ENCODE measurements around the gene WDR75. TPM values are rescaled to one million over a fixed set of nuclear protein-coding genes. Genes with fewer than 3 reads are reported as not detected.

The WDR75 gene
- total RNA-seq (41.6 TPM), polyA plus RNA-seq (40.7 TPM)
- long read RNA-seq, donor 1 = 0 reads
- long read RNA-seq, donor 2, transcript WDR75-201 (21 exons, 2,701 nt) = major isoform, 9 of 17 reads
- long read RNA-seq, donor 2, partial matches to known transcripts = 6 of 17 reads
- long read RNA-seq, donor 2, other reads (novel, unspliced or antisense) = 0 of 17 reads
- long read RNA-seq, donor 3, transcript WDR75-201 (21 exons, 2,701 nt) = major isoform, 5 of 35 reads
- long read RNA-seq, donor 3, partial matches to known transcripts = 26 of 35 reads
- long read RNA-seq, donor 3, other reads (novel, unspliced or antisense) = 0 of 35 reads
- long read RNA-seq, donor 4, partial matches to known transcripts = 0 of 5 reads
- long read RNA-seq, donor 4, other reads (novel, unspliced or antisense) = 0 of 5 reads
- long read RNA-seq, donor 5, full-length matches to known transcripts = 15 of 57 reads
- long read RNA-seq, donor 5, partial matches to known transcripts = 42 of 57 reads
- long read RNA-seq, donor 5, other reads (novel, unspliced or antisense) = 0 of 57 reads
- long read RNA-seq, donor 6, transcript WDR75-201 (21 exons, 2,701 nt) = major isoform, 11 of 11 reads
- long read RNA-seq, donor 6, partial matches to known transcripts = 0 of 11 reads
- long read RNA-seq, donor 6, other reads (novel, unspliced or antisense) = 0 of 11 reads
- long read RNA-seq, donor 7, transcript WDR75-201 (21 exons, 2,701 nt) = major isoform, 5 of 17 reads
- long read RNA-seq, donor 7, partial matches to known transcripts = 12 of 17 reads
- long read RNA-seq, donor 7, other reads (novel, unspliced or antisense) = 0 of 17 reads
- long read RNA-seq, donor 8, partial matches to known transcripts = 0 of 4 reads
- long read RNA-seq, donor 8, other reads (novel, unspliced or antisense) = 0 of 4 reads
- long read RNA-seq, donor 9, partial matches to known transcripts = 0 of 5 reads
- long read RNA-seq, donor 9, other reads (novel, unspliced or antisense) = 0 of 5 reads
- long read RNA-seq, donor 10, transcript WDR75-201 (21 exons, 2,701 nt) = major isoform, 5 of 5 reads
- long read RNA-seq, donor 10, partial matches to known transcripts = 0 of 5 reads
- long read RNA-seq, donor 10, other reads (novel, unspliced or antisense) = 0 of 5 reads

GRCh38 chr2:189440947-189441708, at the start of gene WDR75:
TSS of gene WDR75 (plus strand) at chr2:189441474. CDS start at chr2:189441493, 19 bp downstream.
- under 1% methylated on average over 48 of the region's 48 CpGs for WGBS
- H3K4me3 ChIP-seq (ENCODE audit: low read length in 2 of 2) = peak within 1 kb of the TSS; percentile 72 to 97

GRCh38 chr2:189393440-189394111, 47.7 kb upstream of the WDR75 start:
- WGBS = 99% methylated on average over 2 of the region's 2 CpGs
- H3K4me1 ChIP-seq (ENCODE audit: control insufficient read depth in 2 of 2, insufficient read depth in 2 of 2, low read length in 2 of 2) = no peaks in the 10 kb centered on the region
- no peaks in the 10 kb centered on the region for H3K9me3 ChIP-seq (ENCODE audit: control insufficient read depth in 2 of 2, insufficient read depth in 1 of 2, low read length in 1 of 2)
- DNase-seq (ENCODE audit: low read depth in 6 of 9, low spot score in 9 of 9) = no peak
- no peak overlapping the region for H3K27ac ChIP-seq (ENCODE audit: low read depth in 1 of 2, low read length in 1 of 2)
- no peaks in the 10 kb centered on the region for H3K27me3 ChIP-seq (ENCODE audit: control insufficient read depth in 2 of 2, insufficient read depth in 1 of 2, low read length in 1 of 2)
- H3K36me3 ChIP-seq (ENCODE audit: control insufficient read depth in 2 of 2, insufficient read depth in 2 of 2, low read length in 1 of 2) = no peaks in the 10 kb centered on the region
- no peak overlapping the region for H3K4me3 ChIP-seq (ENCODE audit: low read length in 2 of 2)

More at GRCh38 chr2:189440947-189441708, at the start of gene WDR75:
- Histone ChIP-seq H3K27me3 (ENCODE audit: control insufficient read depth in 2 of 2, insufficient read depth in 1 of 2, low read length in 1 of 2) (peaks cover 0 to 3% of the 10 kb centered on the region in 2 donors), H3K9me3 (ENCODE audit: control insufficient read depth in 2 of 2, insufficient read depth in 1 of 2, low read length in 1 of 2) (no peaks in the 10 kb centered on the region), H3K4me1 (ENCODE audit: control insufficient read depth in 2 of 2, insufficient read depth in 2 of 2, low read length in 2 of 2) (peaks cover 3 to 6% of the 10 kb centered on the region in 2 donors), H3K36me3 (ENCODE audit: control insufficient read depth in 2 of 2, insufficient read depth in 2 of 2, low read length in 1 of 2) (peaks cover 0 to 8% of the 10 kb centered on the region in 2 donors), H3K27ac (ENCODE audit: low read depth in 1 of 2, low read length in 1 of 2) (peak within 1 kb of the TSS; percentile 90 to 96)
- DNase-seq (ENCODE audit: low read depth in 6 of 9, low spot score in 9 of 9) = peak; percentile 90 to 98 (median 94)

GRCh38 chr2:189394525-189394924, 46.7 kb upstream of the WDR75 start:
- Histone ChIP-seq H3K9me3 (ENCODE audit: control insufficient read depth in 2 of 2, insufficient read depth in 1 of 2, low read length in 1 of 2) (no peaks in the 10 kb centered on the region), H3K27me3 (ENCODE audit: control insufficient read depth in 2 of 2, insufficient read depth in 1 of 2, low read length in 1 of 2) (no peaks in the 10 kb centered on the region), H3K36me3 (ENCODE audit: control insufficient read depth in 2 of 2, insufficient read depth in 2 of 2, low read length in 1 of 2) (no peaks in the 10 kb centered on the region), H3K4me3 (ENCODE audit: low read length in 2 of 2) (no peak overlapping the region), H3K4me1 (ENCODE audit: control insufficient read depth in 2 of 2, insufficient read depth in 2 of 2, low read length in 2 of 2) (no peaks in the 10 kb centered on the region), H3K27ac (ENCODE audit: low read depth in 1 of 2, low read length in 1 of 2) (no peak overlapping the region)
- no peak for DNase-seq (ENCODE audit: low read depth in 6 of 9, low spot score in 9 of 9)

GRCh38 chr2:189402932-189403331, 38.3 kb upstream of the WDR75 start:
- Histone ChIP-seq H3K9me3 (ENCODE audit: control insufficient read depth in 2 of 2, insufficient read depth in 1 of 2, low read length in 1 of 2) (no peaks in the 10 kb centered on the region), H3K36me3 (ENCODE audit: control insufficient read depth in 2 of 2, insufficient read depth in 2 of 2, low read length in 1 of 2) (no peaks in the 10 kb centered on the region), H3K4me3 (ENCODE audit: low read length in 2 of 2) (no peak overlapping the region), H3K4me1 (ENCODE audit: control insufficient read depth in 2 of 2, insufficient read depth in 2 of 2, low read length in 2 of 2) (no peaks in the 10 kb centered on the region), H3K27me3 (ENCODE audit: control insufficient read depth in 2 of 2, insufficient read depth in 1 of 2, low read length in 1 of 2) (no peaks in the 10 kb centered on the region), H3K27ac (ENCODE audit: low read depth in 1 of 2, low read length in 1 of 2) (no peak overlapping the region)
- DNase-seq (ENCODE audit: low read depth in 6 of 9, low spot score in 9 of 9) = no peak
- 86% methylated on average over 5 of the region's 5 CpGs for WGBS

GRCh38 chr2:189406586-189407233, 34.6 kb upstream of the WDR75 start:
- no peaks in the 10 kb centered on the region for H3K36me3 ChIP-seq (ENCODE audit: control insufficient read depth in 2 of 2, insufficient read depth in 2 of 2, low read length in 1 of 2)
- no peak for DNase-seq (ENCODE audit: low read depth in 6 of 9, low spot score in 9 of 9)
- H3K4me1 ChIP-seq (ENCODE audit: control insufficient read depth in 2 of 2, insufficient read depth in 2 of 2, low read length in 2 of 2) = no peaks in the 10 kb centered on the region
- H3K27ac ChIP-seq (ENCODE audit: low read depth in 1 of 2, low read length in 1 of 2) = no peak overlapping the region
- no peaks in the 10 kb centered on the region for H3K27me3 ChIP-seq (ENCODE audit: control insufficient read depth in 2 of 2, insufficient read depth in 1 of 2, low read length in 1 of 2)
- WGBS = 97% methylated on average over 1 of the region's 1 CpG
- H3K4me3 ChIP-seq (ENCODE audit: low read length in 2 of 2) = no peak overlapping the region
- no peaks in the 10 kb centered on the region for H3K9me3 ChIP-seq (ENCODE audit: control insufficient read depth in 2 of 2, insufficient read depth in 1 of 2, low read length in 1 of 2)

- Histone ChIP-seq H3K36me3 (ENCODE audit: control insufficient read depth in 2 of 2, insufficient read depth in 2 of 2, low read length in 1 of 2) (no peaks in the 10 kb centered on the region), H3K4me1 (ENCODE audit: control insufficient read depth in 2 of 2, insufficient read depth in 2 of 2, low read length in 2 of 2) (no peaks in the 10 kb centered on the region), H3K27me3 (ENCODE audit: control insufficient read depth in 2 of 2, insufficient read depth in 1 of 2, low read length in 1 of 2) (no peaks in the 10 kb centered on the region), H3K27ac (ENCODE audit: low read depth in 1 of 2, low read length in 1 of 2) (peak overlapping the region in 1 of 2 donors; percentile 5), H3K9me3 (ENCODE audit: control insufficient read depth in 2 of 2, insufficient read depth in 1 of 2, low read length in 1 of 2) (no peaks in the 10 kb centered on the region), H3K4me3 (ENCODE audit: low read length in 2 of 2) (no peak overlapping the region)
- WGBS = 71% methylated on average over 4 of the region's 4 CpGs
- DNase-seq (ENCODE audit: low read depth in 6 of 9, low spot score in 9 of 9) = peak in 1 of 9 donors; percentile 12
Measured at GRCh38 chr2:189407281-189408209, 33.7 kb upstream of the WDR75 start.

GRCh38 chr2:189408294-189408693, 33.0 kb upstream of the WDR75 start:
- Histone ChIP-seq H3K9me3 (ENCODE audit: control insufficient read depth in 2 of 2, insufficient read depth in 1 of 2, low read length in 1 of 2) (no peaks in the 10 kb centered on the region), H3K36me3 (ENCODE audit: control insufficient read depth in 2 of 2, insufficient read depth in 2 of 2, low read length in 1 of 2) (no peaks in the 10 kb centered on the region), H3K4me1 (ENCODE audit: control insufficient read depth in 2 of 2, insufficient read depth in 2 of 2, low read length in 2 of 2) (no peaks in the 10 kb centered on the region), H3K4me3 (ENCODE audit: low read length in 2 of 2) (no peak overlapping the region), H3K27me3 (ENCODE audit: control insufficient read depth in 2 of 2, insufficient read depth in 1 of 2, low read length in 1 of 2) (no peaks in the 10 kb centered on the region), H3K27ac (ENCODE audit: low read depth in 1 of 2, low read length in 1 of 2) (no peak overlapping the region)
- no peak for DNase-seq (ENCODE audit: low read depth in 6 of 9, low spot score in 9 of 9)
- 97% methylated on average over 1 of the region's 1 CpG for WGBS
